A673 (cell line): Measurements from ENCODE around the gene MAS1L. TPM values are rescaled to one million over a fixed set of nuclear protein-coding genes. Genes with fewer than 3 reads are reported as not detected.

Experiments used
- BruUV-seq: library from RNA; stranded (reverse); fragments of 400-500 nt; replicated peaks from 2 replicates; lab custom pipeline; 2021; lab: Mats Ljungman, UMichigan
- CTCF ChIA-PET: fragments of 300-600 bp; sonication (Branson Sonifier 250); formaldehyde crosslinking; loops from one replicate; lab custom pipeline; 2022; ENCODE audit warnings: antibody characterized with exemption; lab: Charles Lee
- POLR2A ChIA-PET: fragments of 300-600 bp; sonication (Branson Sonifier 250); formaldehyde crosslinking; loops from one replicate; lab custom pipeline; 2022; ENCODE audit warnings: antibody characterized with exemption; ENCODE audit not compliant: low non-redundant PET; lab: Charles Lee
- DNase-seq: peaks from one replicate; pipeline ENCODE4 v3.0.0-alpha.2; 2015; ENCODE audit warnings: low spot score
- H3K27ac ChIP-seq: fragments of 200-600 bp; sonication (generic); 2 replicates; pipeline ENCODE4 v1.5.1; 2016; ENCODE audit warnings: mixed run types, low read depth, mild to moderate bottlenecking, mixed read lengths, antibody characterized with exemption, low read length; ENCODE audit not compliant: poor library complexity, severe bottlenecking
- H3K27me3 ChIP-seq: fragments of 200-600 bp; sonication (generic); replicated peaks from 2 replicates; pipeline ENCODE4 v1.6.1; 2017; ENCODE audit warnings: mixed run types, low read depth, mild to moderate bottlenecking, mixed read lengths, antibody characterized with exemption, low read length; ENCODE audit not compliant: insufficient read depth, poor library complexity
- H3K36me3 ChIP-seq: fragments of 200-600 bp; sonication (generic); 2 replicates; pipeline ENCODE4 v1.6.1; 2016; ENCODE audit warnings: mixed run types, mild to moderate bottlenecking, mixed read lengths, antibody characterized with exemption, low read length; ENCODE audit not compliant: insufficient read depth, poor library complexity, severe bottlenecking
- H3K4me1 ChIP-seq: fragments of 200-600 bp; sonication (generic); 2 replicates; pipeline ENCODE4 v1.6.1; 2017; ENCODE audit warnings: mixed run types, mild to moderate bottlenecking, mixed read lengths, antibody characterized with exemption, low read length; ENCODE audit not compliant: insufficient read depth, poor library complexity, severe bottlenecking
- H3K4me3 ChIP-seq: fragments of 200-600 bp; sonication (generic); 2 replicates; pipeline ENCODE4 v1.5.1; 2016; ENCODE audit warnings: low read depth, mixed run types, mild to moderate bottlenecking, mixed read lengths, low read length; ENCODE audit not compliant: poor library complexity, severe bottlenecking
- H3K9me3 ChIP-seq: fragments of 200-600 bp; sonication (generic); 2 replicates; pipeline ENCODE4 v1.6.1; 2016; ENCODE audit warnings: mixed run types, low read depth, mild to moderate bottlenecking, mixed read lengths, antibody characterized with exemption, low read length; ENCODE audit not compliant: poor library complexity, severe bottlenecking
- EZH2 ChIP-seq: fragments of 200-600 bp; sonication (generic); IDR thresholded peaks from 2 replicates; pipeline ENCODE4 v1.6.1; 2017; ENCODE audit warnings: borderline replicate concordance, low read depth, mild to moderate bottlenecking, mixed read lengths, antibody characterized with exemption, low read length; ENCODE audit not compliant: poor library complexity, severe bottlenecking
- intact Hi-C: fragments of 100-400 bp; cut with micrococcal nuclease; formaldehyde crosslinking; loops from one replicate; pipeline ENCODE4 v1.10.0; 2022; ENCODE audit not compliant: unreplicated experiment
- total RNA-seq: library from RNA; stranded (reverse); gene quantifications from 2 replicates; pipeline ENCODE4 v1.2.3, GENCODE V29; 2021
- TF ChIP-seq, protein P1 (sequence below): fragments of 300-800, 200-600 bp; sonication (generic); conservative IDR thresholded peaks from 2 replicates; pipeline ENCODE4 v1.5.1; 2017; ENCODE audit warnings: low read depth, mild to moderate bottlenecking, antibody characterized with exemption, low read length, moderate library complexity, mixed read lengths

Gene MAS1L
- total RNA-seq, 1 experiment from 2014 or later, result not detected

DNA sequence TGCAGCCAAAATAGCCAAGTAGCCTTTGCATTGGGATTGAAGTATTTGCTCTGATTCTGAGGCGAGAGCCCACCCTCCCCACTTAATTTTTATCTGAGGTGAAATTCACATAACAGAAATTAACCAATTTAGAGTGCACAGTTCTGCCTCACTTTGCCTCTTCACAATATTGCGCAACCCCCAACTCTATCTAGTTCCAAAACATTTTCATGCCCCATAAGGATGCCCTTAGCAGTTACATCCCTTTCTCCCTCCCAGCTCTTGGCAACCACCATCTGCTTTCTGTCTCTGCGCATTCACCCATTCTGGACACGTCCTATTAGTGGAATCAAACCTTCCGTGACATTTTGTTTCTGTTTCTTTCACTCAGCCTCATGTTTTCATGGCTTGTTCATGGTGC lies 9.0 kb downstream of the MAS1L start:
- ChIA-PET POLR2A (no interaction called here), CTCF (no interaction called here)
- Histone ChIP-seq H3K27me3 (no peaks in the 10 kb centered on the region), H3K4me3 (no peak overlapping the region), H3K4me1 (no peaks in the 10 kb centered on the region), H3K27ac (no peak overlapping the region), H3K36me3 (no peaks in the 10 kb centered on the region), H3K9me3 (no peaks in the 10 kb centered on the region)
- intact Hi-C loops, result no loop called here
- BruUV-seq, result no TSS peak
- no peak for TF ChIP-seq EZH2
- TF ChIP-seq, protein P1, sequence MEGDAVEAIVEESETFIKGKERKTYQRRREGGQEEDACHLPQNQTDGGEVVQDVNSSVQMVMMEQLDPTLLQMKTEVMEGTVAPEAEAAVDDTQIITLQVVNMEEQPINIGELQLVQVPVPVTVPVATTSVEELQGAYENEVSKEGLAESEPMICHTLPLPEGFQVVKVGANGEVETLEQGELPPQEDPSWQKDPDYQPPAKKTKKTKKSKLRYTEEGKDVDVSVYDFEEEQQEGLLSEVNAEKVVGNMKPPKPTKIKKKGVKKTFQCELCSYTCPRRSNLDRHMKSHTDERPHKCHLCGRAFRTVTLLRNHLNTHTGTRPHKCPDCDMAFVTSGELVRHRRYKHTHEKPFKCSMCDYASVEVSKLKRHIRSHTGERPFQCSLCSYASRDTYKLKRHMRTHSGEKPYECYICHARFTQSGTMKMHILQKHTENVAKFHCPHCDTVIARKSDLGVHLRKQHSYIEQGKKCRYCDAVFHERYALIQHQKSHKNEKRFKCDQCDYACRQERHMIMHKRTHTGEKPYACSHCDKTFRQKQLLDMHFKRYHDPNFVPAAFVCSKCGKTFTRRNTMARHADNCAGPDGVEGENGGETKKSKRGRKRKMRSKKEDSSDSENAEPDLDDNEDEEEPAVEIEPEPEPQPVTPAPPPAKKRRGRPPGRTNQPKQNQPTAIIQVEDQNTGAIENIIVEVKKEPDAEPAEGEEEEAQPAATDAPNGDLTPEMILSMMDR, result no peak
- no peak for DNase-seq

DNA sequence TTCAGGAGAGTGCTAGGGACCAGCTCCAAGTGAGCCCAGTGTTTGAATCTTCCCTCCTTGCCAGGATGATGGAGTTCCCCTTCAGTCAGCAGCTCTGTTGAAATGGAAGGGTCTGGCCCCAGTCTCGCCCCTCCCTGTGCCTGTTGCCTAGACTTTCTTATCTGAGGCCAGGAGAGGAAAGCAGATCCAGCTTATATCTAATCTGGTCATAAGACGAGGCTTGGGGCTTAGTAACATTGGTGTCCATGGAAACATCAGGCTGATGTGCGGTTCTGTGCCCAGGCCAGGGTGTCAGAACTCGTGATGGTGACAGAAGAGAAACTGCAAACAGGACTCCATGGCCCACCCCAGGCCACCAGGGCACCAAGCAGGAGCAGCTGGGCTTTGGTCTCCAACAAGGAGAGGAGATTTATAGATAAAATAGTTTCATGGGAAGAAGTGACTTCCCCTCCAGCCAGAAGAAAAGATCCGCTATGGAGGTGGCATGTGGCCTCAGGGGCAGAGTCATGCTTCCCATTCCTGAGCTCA lies 9.8 kb downstream of the MAS1L start:
- no peak for DNase-seq
- no peak overlapping the region for H3K27ac ChIP-seq
- intact Hi-C loops, result no loop called here
- POLR2A ChIA-PET, result no interaction called here
- CTCF ChIA-PET, result no interaction called here
- H3K36me3 ChIP-seq, result no peaks in the 10 kb centered on the region
- H3K27me3 ChIP-seq, result no peaks in the 10 kb centered on the region
- H3K9me3 ChIP-seq, result no peaks in the 10 kb centered on the region
- TF ChIP-seq, protein P1, result no peak
- no peak for TF ChIP-seq EZH2
- no peak overlapping the region for H3K4me3 ChIP-seq
- H3K4me1 ChIP-seq, result no peaks in the 10 kb centered on the region
- BruUV-seq, result no TSS peak

GRCh38 chr6:29474996-29475395 lies 12.8 kb downstream of the MAS1L start:
- Histone ChIP-seq H3K27ac (no peak overlapping the region), H3K27me3 (peaks cover 14% of the 10 kb centered on the region), H3K36me3 (no peaks in the 10 kb centered on the region), H3K4me1 (no peaks in the 10 kb centered on the region), H3K4me3 (no peak overlapping the region), H3K9me3 (no peaks in the 10 kb centered on the region)
- no TSS peak for BruUV-seq
- ChIA-PET POLR2A (no interaction called here), CTCF (no interaction called here)
- DNase-seq, result no peak
- no peak for TF ChIP-seq EZH2
- TF ChIP-seq, protein P1, result no peak
- intact Hi-C loops, result no loop called here
